Activated naive CD4-positive, alpha-beta T cell treated with anti-CD3 and anti-CD28 coated beads, Interleukin-2, amount 50 U/mL, for 16 hours (primary cell): ENCODE measurements around the gene TICAM2.

ENCODE experiments used
- DNase-seq: peaks from one replicate; pipeline ENCODE4 v3.0.0-alpha.2; 2020

The TICAM2 gene

DNA sequence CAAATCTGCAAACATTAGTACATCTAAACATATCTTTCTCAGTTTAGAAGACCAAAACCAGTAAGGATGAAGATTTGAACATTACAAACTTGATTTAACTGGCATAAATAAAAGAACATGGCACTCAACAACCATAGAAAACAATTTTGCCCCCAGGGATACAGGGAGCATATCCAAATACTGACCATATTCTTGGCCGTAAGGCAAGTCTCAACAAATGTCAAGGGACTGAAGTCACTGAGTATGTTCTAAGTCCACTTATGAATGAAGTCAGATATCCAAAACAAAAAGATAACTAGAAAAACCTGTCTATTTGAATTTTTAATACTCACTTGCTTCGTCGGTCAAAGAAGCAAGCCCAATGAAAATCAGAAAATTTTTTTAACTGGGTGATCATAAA is 71.9 kb downstream of the TICAM2 start:
- no peak for DNase-seq
